Immature natural killer cell (primary cell): ENCODE data around the gene OLAH. TPM values are rescaled to one million over a fixed set of nuclear protein-coding genes. Genes with fewer than 3 reads are reported as not detected.

Source experiments
- DNase-seq, 3 donors: peaks; one replicate each; pipeline ENCODE4 v3.0.0; 2022; ENCODE audit warnings: mixed read lengths in 1 of 3
- H3K27ac Mint-ChIP-seq, 6 donors: one replicate each; pipeline ENCODE4 v1.8.0; 2020; ENCODE audit warnings: mixed read lengths in 6 of 6, mild to moderate bottlenecking in 5 of 6, inconsistent platforms in 4 of 6, moderate library complexity in 3 of 6
- H3K27me3 Mint-ChIP-seq, 3 donors: one replicate each; pipeline ENCODE4 v1.8.0; 2020 to 2021; ENCODE audit warnings: low read depth in 3 of 3, mild to moderate bottlenecking in 3 of 3, mixed read lengths in 3 of 3, moderate library complexity in 3 of 3, inconsistent platforms in 1 of 3
- H3K36me3 Mint-ChIP-seq, 3 donors: one replicate each; pipeline ENCODE4 v1.8.0; 2020; ENCODE audit warnings: mixed read lengths in 3 of 3, inconsistent platforms in 2 of 3, mild to moderate bottlenecking in 2 of 3
- H3K4me1 Mint-ChIP-seq, 2 donors: one replicate each; pipeline ENCODE4 v1.8.0; 2020; ENCODE audit warnings: inconsistent platforms in 2 of 2, mild to moderate bottlenecking in 2 of 2, mixed read lengths in 2 of 2, moderate library complexity in 1 of 2
- H3K4me3 Mint-ChIP-seq, 5 donors: one replicate each; pipeline ENCODE4 v1.8.0; 2020; ENCODE audit warnings: mild to moderate bottlenecking in 5 of 5, mixed read lengths in 5 of 5, inconsistent platforms in 3 of 5, moderate library complexity in 3 of 5
- H3K9me3 Mint-ChIP-seq, 6 donors: one replicate each; pipeline ENCODE4 v1.8.0; 2020; ENCODE audit warnings: mild to moderate bottlenecking in 6 of 6, mixed read lengths in 6 of 6, inconsistent platforms in 4 of 6, moderate library complexity in 3 of 6
- polyA plus RNA-seq, 3 donors: library from polyadenylated mRNA; unstranded; fragments of 300-500 nt; fragmentation: Illumina TruSeq; gene quantifications; one replicate each; pipeline ENCODE4 v1.2.3, GENCODE V29; 2021

OLAH gene
- polyA plus RNA-seq, 3 donors from 2014 or later = not detected

GRCh38 chr10:15088428-15089261, 44.9 kb downstream of the OLAH start, which contains the start of gene ACBD7:
TSS of gene ACBD7 (minus strand) at chr10:15088776. CDS start at chr10:15088728, 48 bp downstream.
- H3K27ac Mint-ChIP-seq = no peak within 1 kb of the TSS

GRCh38 chr10:15091418-15091817, 47.7 kb downstream of the OLAH start:
- H3K36me3 Mint-ChIP-seq = no peaks in the 10 kb centered on the region
- DNase-seq = no peak
- H3K27ac Mint-ChIP-seq = no peak overlapping the region
- no peak overlapping the region for H3K4me3 Mint-ChIP-seq
- peaks cover 0 to 2% (median 0%) of the 10 kb centered on the region in 6 donors for H3K9me3 Mint-ChIP-seq
- H3K4me1 Mint-ChIP-seq = peaks cover 5 to 6% of the 10 kb centered on the region in 2 donors
- H3K27me3 Mint-ChIP-seq = peaks cover 0 to 7% (median under 1%) of the 10 kb centered on the region in 3 donors

More at GRCh38 chr10:15088428-15089261, 44.9 kb downstream of the OLAH start, which contains the start of gene ACBD7:
- H3K27me3 Mint-ChIP-seq = peaks cover 0 to 8% (median 2%) of the 10 kb centered on the region in 3 donors
- peak; percentile 80 to 82 (median 80) for DNase-seq
- H3K4me3 Mint-ChIP-seq = peak within 1 kb of the TSS; percentile 65 to 78 (median 68)
- H3K36me3 Mint-ChIP-seq = no peaks in the 10 kb centered on the region
- H3K4me1 Mint-ChIP-seq = no peaks in the 10 kb centered on the region
- H3K9me3 Mint-ChIP-seq = peaks cover 0 to 2% (median 0%) of the 10 kb centered on the region in 6 donors

- DNase-seq = no peak
- Mint-ChIP-seq H3K27ac (no peak overlapping the region), H3K4me3 (no peak overlapping the region), H3K27me3 (peaks cover 10 to 15% (median 15%) of the 10 kb centered on the region in 3 donors), H3K4me1 (peaks cover 16 to 17% of the 10 kb centered on the region in 2 donors), H3K9me3 (no peaks in the 10 kb centered on the region), H3K36me3 (no peaks in the 10 kb centered on the region)
Measured at GRCh38 chr10:15092855-15093408, 49.2 kb downstream of the OLAH start.

GRCh38 chr10:15096661-15097010, 52.9 kb downstream of the OLAH start:
- Mint-ChIP-seq H3K27ac (peak overlapping the region; percentile 74 to 100 (median 92)), H3K4me3 (peak overlapping the region; percentile 88 to 99 (median 97)), H3K36me3 (peaks cover 0 to 6% (median 0%) of the 10 kb centered on the region in 3 donors), H3K4me1 (peaks cover 31 to 43% of the 10 kb centered on the region in 2 donors), H3K9me3 (no peaks in the 10 kb centered on the region), H3K27me3 (peaks cover 16 to 20% (median 18%) of the 10 kb centered on the region in 3 donors)
- no peak for DNase-seq

- Mint-ChIP-seq H3K4me3 (peak within 1 kb of the TSS; percentile 94 to 99 (median 97)), H3K4me1 (peaks cover 32 to 43% of the 10 kb centered on the region in 2 donors), H3K9me3 (no peaks in the 10 kb centered on the region), H3K27me3 (peaks cover 16 to 20% (median 17%) of the 10 kb centered on the region in 3 donors), H3K27ac (peak within 1 kb of the TSS; percentile 91 to 100 (median 98)), H3K36me3 (peaks cover 0 to 10% (median 0%) of the 10 kb centered on the region in 3 donors)
- DNase-seq = peak; percentile 96 to 97 (median 97)
Measured at GRCh38 chr10:15097011-15097812, 53.5 kb downstream of the OLAH start, which contains the start of gene RPP38. TSS of gene RPP38 (plus strand) at chr10:15097355. CDS start at chr10:15103315, 5,960 bp downstream.

GRCh38 chr10:15099886-15100285, 56.1 kb downstream of the OLAH start:
- no peak for DNase-seq
- Mint-ChIP-seq H3K4me3 (peak overlapping the region in 2 of 5 donors; percentile 23 to 26), H3K4me1 (peaks cover 32 to 43% of the 10 kb centered on the region in 2 donors), H3K27ac (peak overlapping the region in 5 of 6 donors; percentile 62 to 74 (median 64)), H3K9me3 (no peaks in the 10 kb centered on the region), H3K27me3 (peaks cover 16 to 20% (median 16%) of the 10 kb centered on the region in 3 donors), H3K36me3 (peaks cover 4 to 19% (median 11%) of the 10 kb centered on the region in 3 donors)

- Mint-ChIP-seq H3K9me3 (no peaks in the 10 kb centered on the region), H3K27me3 (peaks cover 3 to 7% (median 3%) of the 10 kb centered on the region in 3 donors), H3K4me3 (no peak overlapping the region), H3K4me1 (peaks cover 17 to 29% of the 10 kb centered on the region in 2 donors), H3K36me3 (peaks cover 4 to 22% (median 19%) of the 10 kb centered on the region in 3 donors), H3K27ac (peak overlapping the region in 2 of 6 donors; percentile 32 to 50)
- no peak for DNase-seq
Measured at GRCh38 chr10:15103513-15103912, 59.8 kb downstream of the OLAH start.

- H3K9me3 Mint-ChIP-seq = no peaks in the 10 kb centered on the region
- no peak overlapping the region for H3K4me3 Mint-ChIP-seq
- peaks cover 8 to 25% (median 22%) of the 10 kb centered on the region in 3 donors for H3K36me3 Mint-ChIP-seq
- peak; percentile 51 to 56 (median 54) for DNase-seq
- peaks cover 0 to 3% (median 3%) of the 10 kb centered on the region in 3 donors for H3K27me3 Mint-ChIP-seq
- H3K4me1 Mint-ChIP-seq = peaks cover 6 to 7% of the 10 kb centered on the region in 2 donors
- peak overlapping the region; percentile 5 to 76 (median 42) for H3K27ac Mint-ChIP-seq
Measured at GRCh38 chr10:15106352-15107013, 62.7 kb downstream of the OLAH start.

- Mint-ChIP-seq H3K27me3 (no peaks in the 10 kb centered on the region), H3K36me3 (peaks cover 4 to 20% (median 12%) of the 10 kb centered on the region in 3 donors), H3K4me3 (no peak overlapping the region), H3K9me3 (no peaks in the 10 kb centered on the region), H3K4me1 (no peaks in the 10 kb centered on the region), H3K27ac (no peak overlapping the region)
- no peak for DNase-seq
Measured at GRCh38 chr10:15112657-15113056, 68.9 kb downstream of the OLAH start.

GRCh38 chr10:15113766-15114165, 70.0 kb downstream of the OLAH start:
- no peak overlapping the region for H3K27ac Mint-ChIP-seq
- no peaks in the 10 kb centered on the region for H3K27me3 Mint-ChIP-seq
- H3K4me3 Mint-ChIP-seq = no peak overlapping the region
- H3K36me3 Mint-ChIP-seq = peaks cover 4 to 16% (median 9%) of the 10 kb centered on the region in 3 donors
- no peaks in the 10 kb centered on the region for H3K9me3 Mint-ChIP-seq
- no peak for DNase-seq
- no peaks in the 10 kb centered on the region for H3K4me1 Mint-ChIP-seq

GRCh38 chr10:15116225-15116624, 72.5 kb downstream of the OLAH start:
- no peak for DNase-seq
- Mint-ChIP-seq H3K27me3 (no peaks in the 10 kb centered on the region), H3K4me3 (no peak overlapping the region), H3K36me3 (peaks cover 9 to 21% (median 17%) of the 10 kb centered on the region in 3 donors), H3K9me3 (no peaks in the 10 kb centered on the region), H3K4me1 (no peaks in the 10 kb centered on the region), H3K27ac (no peak overlapping the region)

GRCh38 chr10:15118615-15119014, 74.9 kb downstream of the OLAH start:
- Mint-ChIP-seq H3K9me3 (no peaks in the 10 kb centered on the region), H3K4me1 (no peaks in the 10 kb centered on the region), H3K36me3 (peaks cover 9 to 16% (median 11%) of the 10 kb centered on the region in 3 donors), H3K27me3 (no peaks in the 10 kb centered on the region), H3K27ac (no peak overlapping the region), H3K4me3 (no peak overlapping the region)
- DNase-seq = no peak

- no peaks in the 10 kb centered on the region for H3K9me3 Mint-ChIP-seq
- no peaks in the 10 kb centered on the region for H3K27me3 Mint-ChIP-seq
- no peak overlapping the region for H3K27ac Mint-ChIP-seq
- no peaks in the 10 kb centered on the region for H3K4me1 Mint-ChIP-seq
- H3K36me3 Mint-ChIP-seq = peaks cover 9 to 24% (median 14%) of the 10 kb centered on the region in 3 donors
- H3K4me3 Mint-ChIP-seq = no peak overlapping the region
- DNase-seq = no peak
Measured at GRCh38 chr10:15120523-15120922, 76.8 kb downstream of the OLAH start.
